Activated T-cell treated with anti-CD3 and anti-CD28 coated beads, Interleukin-2, amount 50 U/mL, for 72 hours (primary cell): ENCODE results near the gene CHD6. TPM values are rescaled to one million over a fixed set of nuclear protein-coding genes. Genes with fewer than 3 reads are reported as not detected.

Experiments
- ATAC-seq, 2 donors: fragments of 150-1000 bp; cut with Tn5 transposase; replicated peaks in 1 of 2; 2 replicates each; pipeline ENCODE4 v1.10.0; 2021; ENCODE audit warnings: moderate library complexity in 2 of 2, mild to moderate bottlenecking in 1 of 2
- DNase-seq, 2 donors: peaks; one replicate each; pipeline ENCODE4 v3.0.0; 2021 to 2022; ENCODE audit warnings: mixed read lengths in 1 of 2
- H3K27ac Mint-ChIP-seq: one replicate; pipeline ENCODE4 v1.8.0; 2022; ENCODE audit warnings: mild to moderate bottlenecking, moderate library complexity, mixed read lengths
- H3K27me3 Mint-ChIP-seq: one replicate; pipeline ENCODE4 v1.8.0; 2022; ENCODE audit warnings: low read depth, mixed read lengths
- H3K36me3 Mint-ChIP-seq, 2 donors: one replicate each; pipeline ENCODE4 v1.8.0; 2022; ENCODE audit warnings: mixed read lengths in 2 of 2, mild to moderate bottlenecking in 1 of 2; ENCODE audit not compliant: insufficient read depth in 2 of 2
- H3K4me1 Mint-ChIP-seq: one replicate; pipeline ENCODE4 v1.8.0; 2022; ENCODE audit warnings: low read depth, mixed read lengths
- H3K4me3 Mint-ChIP-seq, 2 donors: one replicate each; pipeline ENCODE4 v1.8.0; 2022; ENCODE audit warnings: mild to moderate bottlenecking in 2 of 2, mixed read lengths in 2 of 2, moderate library complexity in 2 of 2
- H3K9me3 Mint-ChIP-seq, 2 donors: one replicate each; pipeline ENCODE4 v1.8.0; 2022; ENCODE audit warnings: mixed read lengths in 2 of 2
- total RNA-seq, 2 donors: library from RNA; stranded (reverse); gene quantifications; one replicate each; pipeline ENCODE4 v1.2.3, GENCODE V29; 2022

Gene CHD6
- total RNA-seq, 2 donors from 2014 or later = 35.8 to 37.7 TPM

DNA sequence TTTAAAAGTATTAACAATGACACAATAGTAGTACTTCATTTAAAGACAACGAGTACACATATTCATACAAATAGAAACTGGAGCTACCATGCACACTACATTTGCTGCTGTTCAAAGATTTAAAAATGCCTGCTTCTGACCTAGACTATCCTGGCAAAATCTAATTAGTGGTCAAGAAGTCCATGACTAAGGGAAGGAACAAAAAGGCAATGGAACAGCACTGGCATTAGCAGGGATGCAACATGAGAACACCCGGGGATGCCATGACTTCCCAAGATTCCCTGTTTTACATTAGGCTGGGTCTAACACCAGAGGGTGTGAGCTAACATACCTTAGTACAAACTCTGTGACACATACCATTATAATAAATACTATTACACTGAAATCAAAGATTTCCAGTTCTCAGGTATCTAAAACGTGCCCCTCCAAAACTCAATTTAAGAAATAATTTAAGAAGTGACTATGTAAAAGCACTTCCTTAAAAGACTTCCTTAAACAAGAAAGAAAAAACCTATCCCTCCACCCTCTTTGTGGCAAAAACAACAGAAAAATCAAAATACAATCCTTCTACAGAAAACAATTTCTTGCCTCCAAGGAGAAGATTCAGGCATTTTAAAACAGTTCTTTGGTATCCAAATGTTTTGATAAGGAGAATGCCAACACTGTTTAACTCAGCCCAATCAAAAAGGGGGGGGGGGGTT is 25.5 kb downstream of the CHD6 start:
- peaks cover 21 to 34% of the 10 kb centered on the region in 2 donors for H3K36me3 Mint-ChIP-seq
- ATAC-seq = no peak
- H3K9me3 Mint-ChIP-seq = peaks cover 11 to 22% of the 10 kb centered on the region in 2 donors

DNA sequence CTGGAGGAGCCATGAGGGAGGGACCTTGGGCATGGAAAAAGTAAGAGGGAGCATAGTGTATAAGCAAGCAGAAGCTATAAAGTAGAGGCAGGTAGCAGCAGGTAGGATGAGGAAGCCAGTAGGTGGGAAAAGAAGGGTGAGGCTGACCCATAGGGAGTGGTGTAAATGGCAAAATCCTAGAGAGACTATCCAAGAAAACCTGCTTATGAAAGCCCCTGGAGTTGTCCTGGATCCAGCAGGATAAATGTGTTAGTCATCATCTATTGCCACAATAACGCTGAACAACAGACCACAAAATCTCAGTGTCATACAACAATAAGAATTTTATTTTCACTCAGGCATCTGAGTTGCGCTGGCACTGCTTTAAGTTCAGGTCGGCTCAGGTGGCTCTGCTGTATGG is 30.2 kb downstream of the CHD6 start:
- ATAC-seq = no peak
- Mint-ChIP-seq H3K4me1 (peaks cover 5% of the 10 kb centered on the region), H3K27me3 (no peaks in the 10 kb centered on the region), H3K27ac (no peak overlapping the region), H3K9me3 (peaks cover 8 to 9% of the 10 kb centered on the region in 2 donors), H3K36me3 (peaks cover 15 to 33% of the 10 kb centered on the region in 2 donors), H3K4me3 (no peak overlapping the region)
- no peak for DNase-seq

More for the DNA sequence above, 25.5 kb downstream of the CHD6 start:
- Mint-ChIP-seq H3K4me1 (peaks cover 15% of the 10 kb centered on the region), H3K27me3 (no peaks in the 10 kb centered on the region), H3K27ac (no peak overlapping the region), H3K4me3 (no peak overlapping the region)
- DNase-seq = no peak

DNA sequence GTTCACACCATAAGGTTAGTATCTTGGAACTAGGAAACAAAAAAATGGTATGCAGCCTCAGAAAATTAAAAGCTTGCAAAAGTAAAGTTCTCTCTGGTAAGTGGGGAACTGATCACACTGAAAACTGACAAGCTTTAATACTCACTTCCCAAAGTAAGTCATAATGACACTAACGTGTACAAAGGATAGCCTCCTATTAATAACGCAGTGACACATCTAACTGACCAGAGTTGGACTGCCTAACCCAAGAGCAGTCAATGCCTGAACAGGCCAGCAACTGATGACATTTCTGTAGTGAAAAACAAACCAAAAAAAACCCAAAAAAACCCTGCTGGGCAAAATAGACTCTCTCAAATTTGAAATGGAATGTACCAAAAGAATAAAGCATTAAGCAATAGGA is 30.7 kb downstream of the CHD6 start:
- Mint-ChIP-seq H3K9me3 (peaks cover 8 to 9% of the 10 kb centered on the region in 2 donors), H3K36me3 (peaks cover 17 to 33% of the 10 kb centered on the region in 2 donors), H3K27ac (no peak overlapping the region), H3K4me3 (no peak overlapping the region), H3K4me1 (peaks cover 5% of the 10 kb centered on the region), H3K27me3 (no peaks in the 10 kb centered on the region)
- ATAC-seq (no peak), DNase-seq (no peak)

DNA sequence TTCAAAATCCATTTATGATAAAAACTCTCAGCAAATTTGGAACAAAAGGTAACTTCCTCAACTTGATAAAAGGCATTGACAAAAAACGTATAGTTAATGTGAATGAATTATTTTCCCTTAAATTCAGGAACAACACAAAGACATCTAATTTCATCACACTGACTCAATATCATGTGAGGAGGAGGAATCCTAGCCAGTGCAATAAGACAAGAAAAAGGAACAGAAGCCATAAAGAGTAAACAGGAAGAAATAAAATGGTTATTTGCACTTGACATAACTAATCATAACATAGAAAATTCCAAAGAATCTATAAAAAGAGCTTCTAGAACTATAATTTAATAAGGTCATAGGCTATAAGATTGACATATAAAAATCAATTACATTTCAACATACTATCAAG is 31.4 kb downstream of the CHD6 start:
- H3K4me1 Mint-ChIP-seq = peaks cover 5% of the 10 kb centered on the region
- DNase-seq (no peak), ATAC-seq (no peak)
- no peak overlapping the region for H3K4me3 Mint-ChIP-seq
- H3K36me3 Mint-ChIP-seq = peaks cover 18 to 33% of the 10 kb centered on the region in 2 donors
- no peaks in the 10 kb centered on the region for H3K27me3 Mint-ChIP-seq
- no peak overlapping the region for H3K27ac Mint-ChIP-seq
- H3K9me3 Mint-ChIP-seq = peaks cover 8 to 9% of the 10 kb centered on the region in 2 donors

DNA sequence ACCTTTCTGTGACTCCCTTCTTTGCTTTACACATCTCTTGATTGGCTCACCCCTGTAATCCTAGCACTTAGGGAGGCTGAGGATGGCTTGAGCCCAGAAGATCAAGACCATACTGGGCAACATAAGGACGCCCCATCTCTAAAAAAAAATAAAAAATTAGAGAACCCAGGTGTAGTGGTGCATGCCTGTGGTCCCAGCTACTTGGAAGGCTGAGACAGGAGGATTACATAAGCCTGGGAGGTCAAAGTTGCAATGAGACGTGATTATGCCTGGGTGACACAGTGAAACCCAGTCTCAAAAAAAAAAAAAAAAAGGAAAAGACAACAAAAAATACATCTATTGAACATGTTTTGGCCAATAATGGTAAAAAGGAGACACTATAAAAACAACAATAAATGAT is 37.8 kb downstream of the CHD6 start:
- no peaks in the 10 kb centered on the region for H3K27me3 Mint-ChIP-seq
- ATAC-seq = no peak
- no peak overlapping the region for H3K4me3 Mint-ChIP-seq
- H3K27ac Mint-ChIP-seq = no peak overlapping the region
- H3K4me1 Mint-ChIP-seq = peaks cover 26% of the 10 kb centered on the region
- H3K9me3 Mint-ChIP-seq = peaks cover 0 to 1% of the 10 kb centered on the region in 2 donors
- DNase-seq = no peak
- peaks cover 6 to 12% of the 10 kb centered on the region in 2 donors for H3K36me3 Mint-ChIP-seq

DNA sequence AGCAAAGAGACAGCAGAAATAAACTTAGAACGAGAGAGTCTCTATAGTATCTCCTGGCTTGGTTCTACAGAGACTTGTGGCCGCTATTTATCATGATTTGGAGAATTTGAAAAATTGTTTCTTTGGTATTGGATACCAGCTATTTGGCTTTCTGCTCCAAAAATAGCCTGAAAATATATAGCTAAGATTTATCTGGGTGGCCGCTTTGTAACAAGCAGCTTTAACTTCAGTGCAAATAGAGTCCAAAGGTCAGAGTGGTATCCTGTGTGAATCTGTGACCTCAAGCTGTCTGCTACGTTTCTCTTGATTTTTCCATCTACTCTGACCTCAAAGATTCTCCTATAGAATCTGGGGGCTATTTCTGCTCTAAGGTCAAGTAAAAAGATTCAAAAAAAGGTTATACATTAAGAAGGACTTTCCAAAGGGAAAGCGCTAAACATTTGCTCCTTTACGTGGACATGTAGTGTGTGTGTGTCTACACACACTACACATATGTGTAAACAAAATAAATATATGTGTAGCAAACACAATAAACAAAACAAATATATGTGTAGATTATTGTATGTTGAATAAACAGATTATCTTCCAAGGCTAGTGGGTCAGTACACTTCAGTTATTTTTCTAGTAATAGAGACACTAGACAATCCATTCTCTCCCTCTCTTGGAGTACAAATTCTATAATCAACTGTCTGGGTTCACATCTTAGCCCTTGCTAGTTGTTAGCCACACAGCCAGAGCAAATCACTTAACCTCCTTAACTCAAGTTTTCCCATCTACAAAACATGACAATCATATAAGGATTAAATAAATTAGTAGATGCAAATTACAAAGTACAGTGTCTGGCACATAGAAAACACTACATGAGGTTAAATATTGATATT is 40.8 kb downstream of the CHD6 start:
- DNase-seq (no peak), ATAC-seq (no peak)
- peaks cover 1 to 3% of the 10 kb centered on the region in 2 donors for H3K9me3 Mint-ChIP-seq
- H3K27ac Mint-ChIP-seq = peak overlapping the region; percentile 41
- peaks cover under 1 to 3% of the 10 kb centered on the region in 2 donors for H3K36me3 Mint-ChIP-seq
- H3K27me3 Mint-ChIP-seq = no peaks in the 10 kb centered on the region
- no peak overlapping the region for H3K4me3 Mint-ChIP-seq
- peaks cover 43% of the 10 kb centered on the region for H3K4me1 Mint-ChIP-seq

- Mint-ChIP-seq H3K4me3 (no peak overlapping the region), H3K9me3 (peaks cover 1 to 3% of the 10 kb centered on the region in 2 donors), H3K27me3 (no peaks in the 10 kb centered on the region), H3K4me1 (peaks cover 53% of the 10 kb centered on the region), H3K36me3 (peaks cover 0 to 3% of the 10 kb centered on the region in 2 donors), H3K27ac (no peak overlapping the region)
- DNase-seq (no peak), ATAC-seq (no peak)
Observed at GRCh38 chr20:41575412-41575811, 42.8 kb downstream of the CHD6 start.

GRCh38 chr20:41574802-41575389 is 43.3 kb downstream of the CHD6 start:
- Mint-ChIP-seq H3K9me3 (peaks cover 1 to 3% of the 10 kb centered on the region in 2 donors), H3K36me3 (peaks cover 0 to 3% of the 10 kb centered on the region in 2 donors), H3K4me3 (no peak overlapping the region), H3K4me1 (peaks cover 49% of the 10 kb centered on the region), H3K27ac (no peak overlapping the region), H3K27me3 (no peaks in the 10 kb centered on the region)
- ATAC-seq (no peak), DNase-seq (no peak)

- Mint-ChIP-seq H3K27me3 (no peaks in the 10 kb centered on the region), H3K4me1 (peaks cover 51% of the 10 kb centered on the region), H3K9me3 (peaks cover 1 to 3% of the 10 kb centered on the region in 2 donors), H3K4me3 (no peak overlapping the region), H3K27ac (no peak overlapping the region), H3K36me3 (peaks cover 0 to 3% of the 10 kb centered on the region in 2 donors)
- DNase-seq = no peak
- no peak for ATAC-seq
Observed at GRCh38 chr20:41573955-41574354, 44.2 kb downstream of the CHD6 start.

DNA sequence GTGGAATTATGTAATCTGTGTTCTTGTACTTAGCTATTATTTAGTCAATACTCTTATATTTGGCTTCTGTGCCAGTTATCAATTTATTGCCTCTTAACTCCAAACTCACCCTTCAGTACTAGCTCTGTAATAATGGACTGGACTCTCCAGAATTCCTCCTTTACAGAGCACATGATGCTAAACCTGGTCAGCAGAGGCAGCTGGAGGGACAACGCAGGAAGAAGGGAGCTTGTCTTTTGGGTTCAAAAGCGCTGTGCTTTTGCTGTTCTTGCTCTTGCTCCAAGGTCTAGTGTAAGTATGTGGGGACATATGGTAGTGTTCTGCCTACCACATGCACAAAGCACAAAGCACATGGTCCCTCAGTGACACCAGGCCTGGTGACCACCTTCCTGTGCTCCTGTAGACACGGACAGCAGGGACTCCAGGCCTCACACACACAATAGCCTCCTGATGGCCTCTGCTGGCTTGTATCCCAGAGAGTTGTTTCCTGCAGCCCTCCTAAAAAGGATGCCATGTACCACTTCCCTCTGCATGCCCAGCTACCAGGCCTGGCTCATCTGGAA is 46.1 kb downstream of the CHD6 start:
- DNase-seq = no peak
- Mint-ChIP-seq H3K9me3 (peaks cover 1 to 3% of the 10 kb centered on the region in 2 donors), H3K4me3 (no peak overlapping the region), H3K36me3 (peaks cover 0 to 4% of the 10 kb centered on the region in 2 donors), H3K27ac (no peak overlapping the region), H3K27me3 (no peaks in the 10 kb centered on the region), H3K4me1 (peaks cover 51% of the 10 kb centered on the region)
- ATAC-seq = no peak

DNA sequence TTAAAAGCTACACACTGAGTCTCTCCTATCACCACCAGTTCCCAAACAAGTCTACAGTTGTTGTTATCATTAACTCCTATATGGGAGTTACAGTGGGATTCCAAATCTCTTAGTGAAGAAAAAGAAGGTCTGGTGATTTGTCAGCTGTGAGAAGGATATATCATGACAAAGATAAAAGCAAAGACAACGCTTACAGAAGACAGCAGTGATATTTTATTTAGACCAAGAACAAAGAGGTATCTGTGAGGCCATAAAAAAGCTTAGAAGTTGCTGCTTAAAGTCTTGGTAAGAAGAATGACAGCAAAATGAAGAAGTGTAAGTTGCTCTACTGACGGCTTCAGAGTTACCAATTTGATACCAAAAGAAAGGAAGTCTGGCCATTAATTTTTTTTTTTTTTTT is 47.2 kb downstream of the CHD6 start:
- ATAC-seq = no peak
- Mint-ChIP-seq H3K27me3 (no peaks in the 10 kb centered on the region), H3K4me1 (peaks cover 46% of the 10 kb centered on the region)

GRCh38 chr20:41570557-41570956 is 47.6 kb downstream of the CHD6 start:
- no peaks in the 10 kb centered on the region for H3K27me3 Mint-ChIP-seq
- no peak overlapping the region for H3K27ac Mint-ChIP-seq
- H3K4me3 Mint-ChIP-seq = no peak overlapping the region
- H3K36me3 Mint-ChIP-seq = peaks cover 1 to 5% of the 10 kb centered on the region in 2 donors
- peaks cover 1 to 3% of the 10 kb centered on the region in 2 donors for H3K9me3 Mint-ChIP-seq
- DNase-seq (no peak), ATAC-seq (no peak)
- H3K4me1 Mint-ChIP-seq = peaks cover 50% of the 10 kb centered on the region

More for the DNA sequence above, 47.2 kb downstream of the CHD6 start:
- Mint-ChIP-seq H3K4me3 (no peak overlapping the region), H3K9me3 (peaks cover 2 to 3% of the 10 kb centered on the region in 2 donors), H3K27ac (no peak overlapping the region), H3K36me3 (peaks cover 1 to 6% of the 10 kb centered on the region in 2 donors)
- no peak for DNase-seq

DNA sequence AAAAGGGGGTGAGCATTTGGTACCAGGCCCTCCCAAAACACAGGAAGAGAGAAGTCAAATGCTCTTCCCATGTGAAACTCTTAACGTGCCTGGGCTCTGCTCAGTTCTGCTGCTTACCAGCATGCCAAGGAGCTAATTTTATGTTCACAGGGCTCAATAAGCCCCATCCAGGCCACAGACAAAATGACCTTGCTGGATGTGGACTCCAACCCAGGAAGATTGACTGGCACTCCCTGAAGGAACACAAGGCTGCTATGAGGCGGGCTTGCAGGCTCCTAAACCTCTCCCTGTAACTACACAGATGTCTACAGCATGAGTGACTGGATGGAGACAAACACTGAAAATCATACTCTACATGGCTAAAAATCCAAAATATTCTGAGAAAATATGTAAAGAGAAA is 50.6 kb downstream of the CHD6 start:
- Mint-ChIP-seq H3K9me3 (peaks cover 1 to 3% of the 10 kb centered on the region in 2 donors), H3K27ac (no peak overlapping the region)

More for the DNA sequence above, 50.6 kb downstream of the CHD6 start:
- peaks cover 51% of the 10 kb centered on the region for H3K4me1 Mint-ChIP-seq
- H3K27me3 Mint-ChIP-seq = no peaks in the 10 kb centered on the region
- ATAC-seq (no peak), DNase-seq (no peak)
- peaks cover 5 to 6% of the 10 kb centered on the region in 2 donors for H3K36me3 Mint-ChIP-seq
- no peak overlapping the region for H3K4me3 Mint-ChIP-seq
